ENCODE data around the gene LOXL4. TPM values are rescaled to one million over a fixed set of nuclear protein-coding genes. Genes with fewer than 3 reads are reported as not detected.

Gene LOXL4
- polyA plus RNA-seq, 3 donors = 0.03 to 0.05 TPM; not detected in 1

GRCh38 chr10:98223874-98224273 lies 44.1 kb downstream of the LOXL4 start:
- intact Hi-C loops (cut with micrococcal nuclease) = no loop called here
- Histone ChIP-seq H3K27ac (ENCODE audit: low read depth in 1 of 2, low read length in 2 of 2) (no peak overlapping the region), H4K20me1 (ENCODE audit: insufficient read depth, low read length) (peaks cover 56% of the 10 kb centered on the region), H3K9ac (ENCODE audit: insufficient read depth, low read length, poor library complexity, severe bottlenecking) (no peak overlapping the region), H2AFZ (ENCODE audit: insufficient read depth, low read depth, low read length, poor library complexity, severe bottlenecking) (no peak overlapping the region), H3K4me2 (replicated peaks; ENCODE audit: extremely low read depth, low read length, poor library complexity, severe bottlenecking) (no peak overlapping the region), H3K4me3 (replicated peaks in 1 of 3; ENCODE audit: low read depth in 2 of 3, low read length in 3 of 3) (no peak overlapping the region), H3K4me1 (ENCODE audit: control insufficient read depth in 1 of 2, insufficient read depth in 2 of 2, low read length in 2 of 2) (no peaks in the 10 kb centered on the region), H3K27me3 (ENCODE audit: control insufficient read depth in 2 of 2, insufficient read depth in 2 of 2, low read length in 2 of 2) (no peaks in the 10 kb centered on the region), H3K36me3 (replicated peaks in 1 of 2; ENCODE audit: control insufficient read depth in 1 of 2, insufficient read depth in 2 of 2, low read length in 2 of 2) (peaks cover 0 to 6% of the 10 kb centered on the region in 2 donors), H3K79me2 (ENCODE audit: insufficient read depth, low read length) (peaks cover 30% of the 10 kb centered on the region), H3K9me3 (replicated peaks in 1 of 2; ENCODE audit: control insufficient read depth in 1 of 2, insufficient read depth in 1 of 2, low read length in 2 of 2) (peaks cover 0 to 2% of the 10 kb centered on the region in 2 donors)
- no peaks in the 10 kb centered on the region for H3K27me3 Mint-ChIP-seq (ENCODE audit: low read depth in 3 of 3)
- no peak for TF ChIP-seq CTCF (IDR thresholded peaks at IDR 0.05)
- no peak overlapping the region for H3K4me3 Mint-ChIP-seq
- 97% methylated on average over 6 of the region's 6 CpGs for WGBS (ENCODE audit: insufficient coverage)
- peaks cover 3 to 15% (median 14%) of the 10 kb centered on the region in 7 donors for H3K9me3 Mint-ChIP-seq
- H3K4me1 Mint-ChIP-seq = peaks cover 7% of the 10 kb centered on the region
- H3K27ac Mint-ChIP-seq = no peak overlapping the region
- DNase-seq = no peak
- H3K36me3 Mint-ChIP-seq = peaks cover 9 to 25% of the 10 kb centered on the region in 2 donors

GRCh38 chr10:98217801-98218200 lies 50.2 kb downstream of the LOXL4 start:
- no peak overlapping the region for H3K4me2 ChIP-seq (replicated peaks; ENCODE audit: extremely low read depth, low read length, poor library complexity, severe bottlenecking)
- Mint-ChIP-seq H3K36me3 (peaks cover 17 to 26% of the 10 kb centered on the region in 2 donors), H3K27ac (no peak overlapping the region), H3K27me3 (ENCODE audit: low read depth in 3 of 3) (no peaks in the 10 kb centered on the region), H3K4me1 (peaks cover 10% of the 10 kb centered on the region), H3K4me3 (no peak overlapping the region), H3K9me3 (peaks cover 3 to 17% (median 10%) of the 10 kb centered on the region in 7 donors)
- H3K27me3 ChIP-seq (ENCODE audit: control insufficient read depth in 2 of 2, insufficient read depth in 2 of 2, low read length in 2 of 2) = no peaks in the 10 kb centered on the region
- peaks cover 0 to 8% of the 10 kb centered on the region in 2 donors for H3K4me1 ChIP-seq (ENCODE audit: control insufficient read depth in 1 of 2, insufficient read depth in 2 of 2, low read length in 2 of 2)
- TF ChIP-seq CTCF (IDR thresholded peaks at IDR 0.05) = no peak
- H3K9me3 ChIP-seq (replicated peaks in 1 of 2; ENCODE audit: control insufficient read depth in 1 of 2, insufficient read depth in 1 of 2, low read length in 2 of 2) = peaks cover 0 to 4% of the 10 kb centered on the region in 2 donors
- WGBS (ENCODE audit: insufficient coverage) = no CpG with 5 or more reads among the region's 1 CpG
- peaks cover 45% of the 10 kb centered on the region for H3K79me2 ChIP-seq (ENCODE audit: insufficient read depth, low read length)
- no peak overlapping the region for H3K4me3 ChIP-seq (replicated peaks in 1 of 3; ENCODE audit: low read depth in 2 of 3, low read length in 3 of 3)
- H3K9ac ChIP-seq (ENCODE audit: insufficient read depth, low read length, poor library complexity, severe bottlenecking) = no peak overlapping the region
- no peak overlapping the region for H2AFZ ChIP-seq (ENCODE audit: insufficient read depth, low read depth, low read length, poor library complexity, severe bottlenecking)
- H3K36me3 ChIP-seq (replicated peaks in 1 of 2; ENCODE audit: control insufficient read depth in 1 of 2, insufficient read depth in 2 of 2, low read length in 2 of 2) = peaks cover 2 to 11% of the 10 kb centered on the region in 2 donors
- peaks cover 72% of the 10 kb centered on the region for H4K20me1 ChIP-seq (ENCODE audit: insufficient read depth, low read length)
- intact Hi-C loops (cut with micrococcal nuclease) = no loop called here
- no peak overlapping the region for H3K27ac ChIP-seq (ENCODE audit: low read depth in 1 of 2, low read length in 2 of 2)
- DNase-seq = peak in 2 of 3 donors; percentile 5 to 18
